Spinal cord (tissue), 10 donors: ENCODE data around the gene CSMD2. TPM values are rescaled to one million over a fixed set of nuclear protein-coding genes. Genes with fewer than 3 reads are reported as not detected.

Experiments
- DNase-seq, 6 donors: peaks; one replicate each; pipeline versions ENCODE4 v3.0.0 to v3.0.0-alpha.2; 2013 to 2015; ENCODE audit warnings: low spot score in 6 of 6, low read depth in 4 of 6
- H3K27ac ChIP-seq: one replicate; pipeline ENCODE4 v1.5.1; 2013; ENCODE audit warnings: low read depth, low read length, control low read depth
- H3K27me3 ChIP-seq: one replicate; pipeline ENCODE4 v1.6.1; 2013; ENCODE audit warnings: low read length; ENCODE audit not compliant: control insufficient read depth, insufficient read depth
- H3K36me3 ChIP-seq: one replicate; pipeline ENCODE4 v1.6.1; 2013; ENCODE audit warnings: low read length; ENCODE audit not compliant: control insufficient read depth, insufficient read depth
- H3K4me1 ChIP-seq: one replicate; pipeline ENCODE4 v1.6.1; 2013; ENCODE audit warnings: low read length; ENCODE audit not compliant: control insufficient read depth, insufficient read depth
- H3K4me3 ChIP-seq: one replicate; pipeline ENCODE4 v1.5.1; 2013; ENCODE audit warnings: low read depth, low read length, control low read depth
- H3K9me3 ChIP-seq: one replicate; pipeline ENCODE4 v1.6.1; 2013; ENCODE audit warnings: low read length; ENCODE audit not compliant: control insufficient read depth, insufficient read depth
- WGBS: methylation state at CpG from one replicate; pipeline ENCODE4 v1.1.5; 2013; ENCODE audit warnings: missing lambda C conversion rate; ENCODE audit not compliant: insufficient coverage; 5-methylcytosine and 5-hydroxymethylcytosine counted together
- polyA plus RNA-seq, 2 donors: library from polyadenylated mRNA; unstranded; fragments of 120-200 nt; gene quantifications; one replicate each; pipeline ENCODE4 v1.2.1, GENCODE V29; 2013; ENCODE audit not compliant: insufficient read length in 2 of 2
- total RNA-seq, 2 donors: library from RNA; depleted of rRNA in 1 of 2; stranded (reverse); fragments of 120-200 nt in 1 of 2; fragments of >200 nt in 1 of 2; gene quantifications; one replicate each; pipeline versions ENCODE4 v1.2.3 to v1.2.4, GENCODE V29; 2013 to 2014
- donor health status: healthy.

The CSMD2 gene
- total and polyA plus RNA-seq, 4 donors = 16.0 to 26.4 (median 22.2) TPM

- no peaks in the 10 kb centered on the region for H3K4me1 ChIP-seq
- no peaks in the 10 kb centered on the region for H3K27me3 ChIP-seq
- WGBS = 97% methylated on average over 11 of the region's 13 CpGs
- H3K9me3 ChIP-seq = no peaks in the 10 kb centered on the region
- no peak overlapping the region for H3K4me3 ChIP-seq
- no peak for DNase-seq
- no peak overlapping the region for H3K27ac ChIP-seq
- H3K36me3 ChIP-seq = peaks cover 43% of the 10 kb centered on the region
Observed at GRCh38 chr1:33532936-33533335, 632.1 kb downstream of the CSMD2 start.

- H3K27me3 ChIP-seq = no peaks in the 10 kb centered on the region
- H3K9me3 ChIP-seq = no peaks in the 10 kb centered on the region
- DNase-seq = no peak
- no peaks in the 10 kb centered on the region for H3K4me1 ChIP-seq
- H3K27ac ChIP-seq = no peak overlapping the region
- H3K36me3 ChIP-seq = peaks cover 42% of the 10 kb centered on the region
- WGBS = 92% methylated on average over 1 of the region's 3 CpGs
- no peak overlapping the region for H3K4me3 ChIP-seq
Observed at GRCh38 chr1:33532250-33532649, 632.8 kb downstream of the CSMD2 start.

GRCh38 chr1:33529957-33530356, 635.1 kb downstream of the CSMD2 start:
- no peaks in the 10 kb centered on the region for H3K9me3 ChIP-seq
- WGBS = no CpG with 5 or more reads among the region's 1 CpG
- no peak overlapping the region for H3K27ac ChIP-seq
- DNase-seq = no peak
- no peak overlapping the region for H3K4me3 ChIP-seq
- no peaks in the 10 kb centered on the region for H3K27me3 ChIP-seq
- H3K4me1 ChIP-seq = no peaks in the 10 kb centered on the region
- H3K36me3 ChIP-seq = peaks cover 33% of the 10 kb centered on the region

GRCh38 chr1:33527934-33528333, 637.1 kb downstream of the CSMD2 start:
- Histone ChIP-seq H3K36me3 (peaks cover 29% of the 10 kb centered on the region), H3K4me1 (no peaks in the 10 kb centered on the region), H3K27me3 (no peaks in the 10 kb centered on the region), H3K27ac (no peak overlapping the region), H3K9me3 (no peaks in the 10 kb centered on the region), H3K4me3 (no peak overlapping the region)
- WGBS = 100% methylated on average over 1 of the region's 4 CpGs
- DNase-seq = no peak

- Histone ChIP-seq H3K36me3 (peaks cover 53% of the 10 kb centered on the region), H3K27ac (no peak overlapping the region), H3K9me3 (no peaks in the 10 kb centered on the region), H3K4me1 (no peaks in the 10 kb centered on the region), H3K27me3 (no peaks in the 10 kb centered on the region), H3K4me3 (no peak overlapping the region)
- no peak for DNase-seq
- WGBS = 97% methylated on average over 3 of the region's 3 CpGs
Observed at GRCh38 chr1:33524586-33524985, 640.4 kb downstream of the CSMD2 start.

- Histone ChIP-seq H3K27me3 (no peaks in the 10 kb centered on the region), H3K36me3 (peaks cover 65% of the 10 kb centered on the region), H3K4me3 (no peak overlapping the region), H3K4me1 (peaks cover 2% of the 10 kb centered on the region), H3K27ac (no peak overlapping the region), H3K9me3 (no peaks in the 10 kb centered on the region)
- WGBS = 90% methylated on average over 26 of the region's 27 CpGs
- DNase-seq = no peak
Observed at GRCh38 chr1:33519240-33519884, 645.7 kb downstream of the CSMD2 start.

GRCh38 chr1:33517596-33518250, 647.3 kb downstream of the CSMD2 start:
- DNase-seq = peak in 2 of 6 donors; percentile 5 to 51
- Histone ChIP-seq H3K4me1 (peaks cover 2% of the 10 kb centered on the region), H3K27me3 (no peaks in the 10 kb centered on the region), H3K27ac (no peak overlapping the region), H3K36me3 (peaks cover 62% of the 10 kb centered on the region), H3K9me3 (no peaks in the 10 kb centered on the region), H3K4me3 (no peak overlapping the region)
- 66% methylated on average over 12 of the region's 12 CpGs for WGBS

GRCh38 chr1:33516891-33517567, 648.0 kb downstream of the CSMD2 start:
- Histone ChIP-seq H3K4me1 (peaks cover 2% of the 10 kb centered on the region), H3K9me3 (no peaks in the 10 kb centered on the region), H3K36me3 (peaks cover 55% of the 10 kb centered on the region), H3K27ac (no peak overlapping the region), H3K4me3 (no peak overlapping the region), H3K27me3 (no peaks in the 10 kb centered on the region)
- WGBS = 25% methylated on average over 2 of the region's 8 CpGs
- no peak for DNase-seq

GRCh38 chr1:33516428-33516827, 648.6 kb downstream of the CSMD2 start:
- H3K9me3 ChIP-seq = no peaks in the 10 kb centered on the region
- no peak overlapping the region for H3K4me3 ChIP-seq
- peaks cover 50% of the 10 kb centered on the region for H3K36me3 ChIP-seq
- peaks cover 2% of the 10 kb centered on the region for H3K4me1 ChIP-seq
- 79% methylated on average over 4 of the region's 9 CpGs for WGBS
- DNase-seq = no peak
- H3K27ac ChIP-seq = no peak overlapping the region
- H3K27me3 ChIP-seq = no peaks in the 10 kb centered on the region
